ENCODE measurements around the gene DNMBP. TPM values are rescaled to one million over a fixed set of nuclear protein-coding genes. Genes with fewer than 3 reads are reported as not detected.

The DNMBP gene
- total RNA-seq, 1 donor from 2014 or later, result 26.7 TPM

DNA sequence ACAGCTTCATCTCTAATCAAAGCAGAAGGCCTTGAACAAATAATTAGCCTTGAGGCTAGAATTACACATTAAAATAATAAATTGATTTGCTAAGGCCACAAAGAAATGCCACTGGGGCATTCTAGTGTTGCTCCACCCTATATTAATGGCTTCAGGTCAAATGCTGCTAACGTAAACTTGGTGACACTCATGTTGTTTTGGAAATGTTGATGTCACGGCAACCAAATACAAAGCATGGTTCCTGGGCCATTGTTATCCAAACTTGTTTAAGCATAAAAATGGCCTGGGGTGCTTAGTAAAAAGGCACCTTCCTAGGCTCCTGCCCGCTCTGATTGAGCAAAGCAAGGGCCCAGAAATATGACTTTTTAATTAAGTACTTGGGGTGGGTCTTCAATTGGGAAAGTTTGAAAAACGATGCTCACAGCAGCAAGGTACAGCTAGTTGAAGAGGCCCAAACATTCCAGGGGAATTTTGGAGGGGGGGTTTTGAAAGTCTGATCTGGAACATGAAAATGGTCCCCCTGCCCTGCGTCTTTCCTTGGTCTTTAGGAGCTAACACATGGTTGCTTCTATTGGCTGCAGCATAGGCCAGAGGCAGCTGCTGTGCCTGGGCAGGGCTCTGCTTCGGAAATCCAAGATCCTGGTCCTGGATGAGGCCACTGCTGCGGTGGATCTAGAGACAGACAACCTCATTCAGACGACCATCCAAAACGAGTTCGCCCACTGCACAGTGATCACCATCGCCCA lies 159.6 kb downstream of the DNMBP start:
- no peaks in the 10 kb centered on the region for H3K27me3 ChIP-seq
- H3K9ac ChIP-seq, result no peak overlapping the region
- no peaks in the 10 kb centered on the region for H4K20me1 ChIP-seq (ENCODE audit: low read depth)
- peak overlapping the region; percentile 31 for H3K27ac Mint-ChIP-seq
- no peak overlapping the region for H3K4me3 Mint-ChIP-seq
- H3K9me3 ChIP-seq (ENCODE audit: low read depth), result no peaks in the 10 kb centered on the region
- H3K27me3 Mint-ChIP-seq (ENCODE audit: insufficient read depth, low read depth), result peaks cover 7% of the 10 kb centered on the region
- H3K36me3 Mint-ChIP-seq, result peaks cover 1% of the 10 kb centered on the region
- peak overlapping the region; percentile 86 for H2AFZ ChIP-seq (replicated peaks)
- H3K4me3 ChIP-seq, result no peak overlapping the region
- H3K79me2 ChIP-seq (ENCODE audit: low read depth), result no peaks in the 10 kb centered on the region
- H3K9me3 Mint-ChIP-seq, result no peaks in the 10 kb centered on the region
- H3K4me1 ChIP-seq, result peaks cover 8% of the 10 kb centered on the region
- H3K36me3 ChIP-seq, result no peaks in the 10 kb centered on the region
- TF ChIP-seq EZH2phosphoT487 (IDR thresholded peaks at IDR 0.05), result no peak
- no peak for TF ChIP-seq CTCF (IDR thresholded peaks at IDR 0.05)
- no peak for TF ChIP-seq EZH2 (IDR thresholded peaks at IDR 0.05)
- H3K4me1 Mint-ChIP-seq, result peaks cover 20% of the 10 kb centered on the region
- no peaks in the 10 kb centered on the region for H3F3A ChIP-seq (ENCODE audit: low read depth)
- DNase-seq (ENCODE audit: low spot score), result no peak
- H3K4me2 ChIP-seq, result peak overlapping the region; percentile 6
- H3K27ac ChIP-seq, result no peak overlapping the region

DNA sequence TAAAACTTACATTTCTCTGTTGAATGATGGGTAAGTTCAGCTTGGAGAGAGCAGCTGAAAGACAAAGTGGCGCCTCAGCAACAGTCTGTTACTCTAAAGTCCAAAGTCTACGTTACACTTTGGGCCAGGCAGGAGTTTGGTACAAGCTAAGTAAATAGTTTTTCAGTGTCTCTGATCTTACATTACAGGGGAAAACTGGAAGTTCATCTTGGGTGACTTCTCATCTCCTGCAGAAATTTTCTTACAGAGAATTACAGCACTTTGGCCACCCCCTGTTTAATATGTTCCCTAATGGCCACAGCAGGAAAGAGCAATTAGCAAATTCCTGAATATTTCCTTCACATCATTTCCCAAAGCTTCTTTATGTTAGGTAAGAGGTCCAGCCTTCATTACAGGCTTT lies 160.2 kb downstream of the DNMBP start:
- Mint-ChIP-seq H3K36me3 (peaks cover 1% of the 10 kb centered on the region), H3K27me3 (ENCODE audit: insufficient read depth, low read depth) (peaks cover 7% of the 10 kb centered on the region), H3K27ac (no peak overlapping the region), H3K4me3 (no peak overlapping the region), H3K4me1 (peaks cover 18% of the 10 kb centered on the region), H3K9me3 (no peaks in the 10 kb centered on the region)
- H3K27me3 ChIP-seq, result no peaks in the 10 kb centered on the region
- no peak overlapping the region for H3K9ac ChIP-seq
- no peaks in the 10 kb centered on the region for H3F3A ChIP-seq (ENCODE audit: low read depth)
- H3K27ac ChIP-seq, result no peak overlapping the region
- H4K20me1 ChIP-seq (ENCODE audit: low read depth), result no peaks in the 10 kb centered on the region
- no peaks in the 10 kb centered on the region for H3K79me2 ChIP-seq (ENCODE audit: low read depth)
- peaks cover 8% of the 10 kb centered on the region for H3K4me1 ChIP-seq
- H3K4me2 ChIP-seq, result no peak overlapping the region
- H3K9me3 ChIP-seq (ENCODE audit: low read depth), result no peaks in the 10 kb centered on the region
- no peak for TF ChIP-seq EZH2phosphoT487 (IDR thresholded peaks at IDR 0.05)
- no peak for TF ChIP-seq EZH2 (IDR thresholded peaks at IDR 0.05)
- no peak for TF ChIP-seq CTCF (IDR thresholded peaks at IDR 0.05)
- H2AFZ ChIP-seq (replicated peaks), result no peak overlapping the region
- no peak for DNase-seq (ENCODE audit: low spot score)
- H3K4me3 ChIP-seq, result no peak overlapping the region
- no peaks in the 10 kb centered on the region for H3K36me3 ChIP-seq

- H3K4me3 Mint-ChIP-seq, result no peak overlapping the region
- TF ChIP-seq CTCF (IDR thresholded peaks at IDR 0.05) (no peak), EZH2phosphoT487 (IDR thresholded peaks at IDR 0.05) (no peak), EZH2 (IDR thresholded peaks at IDR 0.05) (no peak)
- H3K4me1 Mint-ChIP-seq, result peaks cover 18% of the 10 kb centered on the region
- H3K36me3 Mint-ChIP-seq, result peaks cover 1% of the 10 kb centered on the region
- no peaks in the 10 kb centered on the region for H3K9me3 Mint-ChIP-seq
- Histone ChIP-seq H3K4me1 (peaks cover 8% of the 10 kb centered on the region), H3K9ac (no peak overlapping the region), H3K36me3 (no peaks in the 10 kb centered on the region), H3K27me3 (no peaks in the 10 kb centered on the region), H3F3A (ENCODE audit: low read depth) (no peaks in the 10 kb centered on the region), H3K27ac (no peak overlapping the region), H3K4me3 (no peak overlapping the region), H4K20me1 (ENCODE audit: low read depth) (no peaks in the 10 kb centered on the region), H2AFZ (replicated peaks) (no peak overlapping the region), H3K4me2 (no peak overlapping the region), H3K79me2 (ENCODE audit: low read depth) (no peaks in the 10 kb centered on the region), H3K9me3 (ENCODE audit: low read depth) (no peaks in the 10 kb centered on the region)
- DNase-seq (ENCODE audit: low spot score), result no peak
- H3K27me3 Mint-ChIP-seq (ENCODE audit: insufficient read depth, low read depth), result peaks cover 9% of the 10 kb centered on the region
- no peak overlapping the region for H3K27ac Mint-ChIP-seq
These were observed 160.7 kb downstream of the DNMBP start for GRCh38 chr10:99849057-99849456.

All from neural progenitor cell (in vitro differentiated cells).